Liver (tissue), 9 donors: ENCODE measurements around the gene DNAJA2. TPM values are rescaled to one million over a fixed set of nuclear protein-coding genes. Genes with fewer than 3 reads are reported as not detected.

Experiments used
- DNase-seq: peaks from one replicate; pipeline ENCODE4 v3.0.0-alpha.2; 2017; ENCODE audit warnings: low spot score
- H3K27ac ChIP-seq, 2 donors: one replicate each; pipeline ENCODE4 v1.7.0; 2013; ENCODE audit warnings: inconsistent platforms in 2 of 2, low read length in 2 of 2, control low read depth in 1 of 2, low read depth in 1 of 2, mild to moderate bottlenecking in 1 of 2
- H3K27me3 ChIP-seq, 4 donors: one replicate each; pipeline versions ENCODE4 v1.6.1 to v1.7.0; 2013; ENCODE audit warnings: low read length in 3 of 4, inconsistent platforms in 1 of 4, mild to moderate bottlenecking in 1 of 4, moderate library complexity in 1 of 4; ENCODE audit not compliant: control insufficient read depth in 4 of 4, insufficient read depth in 4 of 4
- H3K36me3 ChIP-seq, 4 donors: one replicate each; pipeline versions ENCODE4 v1.6.1 to v1.7.0; 2013; ENCODE audit warnings: low read length in 3 of 4, mild to moderate bottlenecking in 3 of 4, low read depth in 1 of 4, moderate library complexity in 1 of 4; ENCODE audit not compliant: control insufficient read depth in 4 of 4, insufficient read depth in 3 of 4
- H3K4me1 ChIP-seq, 4 donors: one replicate each; pipeline versions ENCODE4 v1.6.1 to v1.7.0; 2013; ENCODE audit warnings: low read length in 3 of 4, mild to moderate bottlenecking in 3 of 4, moderate library complexity in 1 of 4; ENCODE audit not compliant: control insufficient read depth in 4 of 4, insufficient read depth in 4 of 4
- H3K4me3 ChIP-seq, 3 donors: one replicate each; pipeline versions ENCODE4 v1.6.1 to v1.7.0; 2013; ENCODE audit warnings: low read length in 3 of 3, control low read depth in 1 of 3, low read depth in 1 of 3, mild to moderate bottlenecking in 1 of 3
- H3K9ac ChIP-seq, 2 donors: one replicate each; pipeline ENCODE4 v1.7.0; 2013; ENCODE audit warnings: low read length in 2 of 2, mild to moderate bottlenecking in 2 of 2, moderate library complexity in 2 of 2, control low read depth in 1 of 2, low read depth in 1 of 2
- H3K9me3 ChIP-seq, 4 donors: one replicate each; pipeline versions ENCODE4 v1.6.1 to v1.7.0; 2013; ENCODE audit warnings: low read length in 3 of 4; ENCODE audit not compliant: control insufficient read depth in 4 of 4
- ATF3 ChIP-seq: IDR thresholded peaks from 2 replicates; pipeline ENCODE4 v1.6.1; 2016; ENCODE audit warnings: antibody characterized with exemption
- EGR1 ChIP-seq, 2 donors: IDR thresholded peaks; 2 replicates each; pipeline ENCODE4 v1.6.1; 2016 to 2018; ENCODE audit warnings: antibody characterized with exemption in 2 of 2, low read depth in 2 of 2
- FOXA1 ChIP-seq: IDR thresholded peaks from 2 replicates; pipeline ENCODE4 v1.6.1; 2016; ENCODE audit warnings: antibody characterized with exemption
- FOXA2 ChIP-seq: IDR thresholded peaks from 2 replicates; pipeline ENCODE4 v1.6.1; 2016; ENCODE audit warnings: antibody characterized with exemption
- GABPA ChIP-seq, 2 donors: IDR thresholded peaks in 1 of 2; conservative IDR thresholded peaks in 1 of 2; 2 replicates each; pipeline ENCODE4 v1.6.1; 2016; ENCODE audit warnings: antibody characterized with exemption in 2 of 2, mild to moderate bottlenecking in 1 of 2, moderate library complexity in 1 of 2
- NR2F2 ChIP-seq: IDR thresholded peaks from 2 replicates; pipeline ENCODE4 v1.6.1; 2016; ENCODE audit warnings: antibody characterized with exemption
- RAD21 ChIP-seq, 2 donors: IDR thresholded peaks; 2 replicates each; pipeline ENCODE4 v1.6.1; 2016; ENCODE audit warnings: antibody characterized with exemption in 2 of 2, mild to moderate bottlenecking in 2 of 2
- TAF1 ChIP-seq: conservative IDR thresholded peaks from 2 replicates; pipeline ENCODE4 v1.6.1; 2016; ENCODE audit warnings: antibody characterized with exemption, mild to moderate bottlenecking
- YY1 ChIP-seq: IDR thresholded peaks from 2 replicates; pipeline ENCODE4 v1.6.1; 2016; ENCODE audit warnings: antibody characterized with exemption, mild to moderate bottlenecking
- ZBTB33 ChIP-seq: IDR thresholded peaks from 2 replicates; pipeline ENCODE4 v1.6.1; 2016; ENCODE audit warnings: antibody characterized with exemption
- WGBS: extraction: QIAGEN DNeasy Blood & Tissue Kit; methylation state at CpG from one replicate; pipeline ENCODE4 v1.1.7; 2013; 5-methylcytosine and 5-hydroxymethylcytosine counted together
- polyA plus RNA-seq, 2 donors: library from polyadenylated mRNA; stranded (reverse) in 1 of 2; unstranded in 1 of 2; fragments of 200-250 nt in 1 of 2; fragments of >200 nt in 1 of 2; fragmentation: Nextera tagmentation in 1 of 2; extraction: Ambion mirVana in 1 of 2; gene quantifications; one replicate each; pipeline versions ENCODE4 v1.2.1 to v1.2.3, GENCODE V29; 2013 to 2015
- total RNA-seq, 2 donors: library from RNA; depleted of rRNA; stranded (reverse); fragments of >200 nt; gene quantifications; one replicate each; pipeline ENCODE4 v1.2.3, GENCODE V29; 2014
- TF ChIP-seq, protein P1 (sequence below): IDR thresholded peaks from 2 replicates; pipeline ENCODE4 v1.6.1; 2016; ENCODE audit warnings: antibody characterized with exemption
- TF ChIP-seq, protein P2 (sequence below): IDR thresholded peaks from 2 replicates; pipeline ENCODE4 v1.6.1; 2016; ENCODE audit warnings: antibody characterized with exemption, mild to moderate bottlenecking
- donor health status: healthy.
- donor health status: healthy.
- donor health status: healthy.
- donor health status: healthy.
- donor health status: healthy.

Gene DNAJA2
- total and polyA plus RNA-seq, 4 donors = 22.7 to 32.8 (median 25.5) TPM

- H3K9ac ChIP-seq = no peak overlapping the region
- TF ChIP-seq NR2F2 (peak; percentile 27), GABPA (IDR thresholded peaks at IDR 0.05 in 1 of 2, conservative IDR thresholded peaks at IDR 0.05 in 1 of 2) (no peak)
- 87% methylated on average over 19 of the region's 19 CpGs for WGBS
- peaks cover 5 to 22% (median 15%) of the 10 kb centered on the region in 4 donors for H3K4me1 ChIP-seq
- H3K4me3 ChIP-seq = no peak overlapping the region
- H3K9me3 ChIP-seq = no peaks in the 10 kb centered on the region
- H3K36me3 ChIP-seq = peaks cover 30 to 61% (median 47%) of the 10 kb centered on the region in 4 donors
- H3K27ac ChIP-seq = no peak overlapping the region
- no peak for DNase-seq
- H3K27me3 ChIP-seq = no peaks in the 10 kb centered on the region
These were observed 49.8 kb downstream of the DNAJA2 start for GRCh38 chr16:46923513-46924295.

- Histone ChIP-seq H3K4me3 (no peak overlapping the region), H3K9me3 (no peaks in the 10 kb centered on the region), H3K27me3 (no peaks in the 10 kb centered on the region), H3K36me3 (peaks cover 23 to 51% (median 45%) of the 10 kb centered on the region in 4 donors), H3K9ac (no peak overlapping the region), H3K4me1 (peaks cover 5 to 30% (median 20%) of the 10 kb centered on the region in 4 donors), H3K27ac (no peak overlapping the region)
- TF ChIP-seq ZBTB33 = no peak
- TF ChIP-seq, protein P1, sequence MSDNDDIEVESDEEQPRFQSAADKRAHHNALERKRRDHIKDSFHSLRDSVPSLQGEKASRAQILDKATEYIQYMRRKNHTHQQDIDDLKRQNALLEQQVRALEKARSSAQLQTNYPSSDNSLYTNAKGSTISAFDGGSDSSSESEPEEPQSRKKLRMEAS = no peak
- TF ChIP-seq TAF1 = no peak
- TF ChIP-seq YY1 = no peak
- no peak for TF ChIP-seq RAD21 (IDR thresholded peaks at IDR 0.05)
- no peak for TF ChIP-seq ATF3
- TF ChIP-seq, protein P2, sequence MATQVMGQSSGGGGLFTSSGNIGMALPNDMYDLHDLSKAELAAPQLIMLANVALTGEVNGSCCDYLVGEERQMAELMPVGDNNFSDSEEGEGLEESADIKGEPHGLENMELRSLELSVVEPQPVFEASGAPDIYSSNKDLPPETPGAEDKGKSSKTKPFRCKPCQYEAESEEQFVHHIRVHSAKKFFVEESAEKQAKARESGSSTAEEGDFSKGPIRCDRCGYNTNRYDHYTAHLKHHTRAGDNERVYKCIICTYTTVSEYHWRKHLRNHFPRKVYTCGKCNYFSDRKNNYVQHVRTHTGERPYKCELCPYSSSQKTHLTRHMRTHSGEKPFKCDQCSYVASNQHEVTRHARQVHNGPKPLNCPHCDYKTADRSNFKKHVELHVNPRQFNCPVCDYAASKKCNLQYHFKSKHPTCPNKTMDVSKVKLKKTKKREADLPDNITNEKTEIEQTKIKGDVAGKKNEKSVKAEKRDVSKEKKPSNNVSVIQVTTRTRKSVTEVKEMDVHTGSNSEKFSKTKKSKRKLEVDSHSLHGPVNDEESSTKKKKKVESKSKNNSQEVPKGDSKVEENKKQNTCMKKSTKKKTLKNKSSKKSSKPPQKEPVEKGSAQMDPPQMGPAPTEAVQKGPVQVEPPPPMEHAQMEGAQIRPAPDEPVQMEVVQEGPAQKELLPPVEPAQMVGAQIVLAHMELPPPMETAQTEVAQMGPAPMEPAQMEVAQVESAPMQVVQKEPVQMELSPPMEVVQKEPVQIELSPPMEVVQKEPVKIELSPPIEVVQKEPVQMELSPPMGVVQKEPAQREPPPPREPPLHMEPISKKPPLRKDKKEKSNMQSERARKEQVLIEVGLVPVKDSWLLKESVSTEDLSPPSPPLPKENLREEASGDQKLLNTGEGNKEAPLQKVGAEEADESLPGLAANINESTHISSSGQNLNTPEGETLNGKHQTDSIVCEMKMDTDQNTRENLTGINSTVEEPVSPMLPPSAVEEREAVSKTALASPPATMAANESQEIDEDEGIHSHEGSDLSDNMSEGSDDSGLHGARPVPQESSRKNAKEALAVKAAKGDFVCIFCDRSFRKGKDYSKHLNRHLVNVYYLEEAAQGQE = no peak
- no peak for TF ChIP-seq EGR1 (IDR thresholded peaks at IDR 0.05; ENCODE audit: low read depth in 2 of 2)
- no peak for TF ChIP-seq FOXA2
- TF ChIP-seq FOXA1 = no peak
- no peak for DNase-seq
- 86% methylated on average over 10 of the region's 10 CpGs for WGBS
These were observed 51.2 kb downstream of the DNAJA2 start for GRCh38 chr16:46922239-46922638.
